A673 (cell line): Measurements from ENCODE around the gene NSD2. TPM values are rescaled to one million over a fixed set of nuclear protein-coding genes. Genes with fewer than 3 reads are reported as not detected.
"Not testable (repeated sequence)": the region's sequence is repeated elsewhere in the genome, so short reads cannot be mapped to it uniquely, and the experiment has no call there.

Source experiments
- BruUV-seq: library from RNA; stranded (reverse); fragments of 400-500 nt; replicated peaks from 2 replicates; lab custom pipeline; 2021; lab: Mats Ljungman, UMichigan
- CTCF ChIA-PET: fragments of 300-600 bp; sonication (Branson Sonifier 250); formaldehyde crosslinking; loops from one replicate; lab custom pipeline; 2022; ENCODE audit warnings: antibody characterized with exemption; lab: Charles Lee
- POLR2A ChIA-PET: fragments of 300-600 bp; sonication (Branson Sonifier 250); formaldehyde crosslinking; loops from one replicate; lab custom pipeline; 2022; ENCODE audit warnings: antibody characterized with exemption; ENCODE audit not compliant: low non-redundant PET; lab: Charles Lee
- DNase-seq: peaks from one replicate; pipeline ENCODE4 v3.0.0-alpha.2; 2015; ENCODE audit warnings: low spot score
- H3K27ac ChIP-seq: fragments of 200-600 bp; sonication (generic); 2 replicates; pipeline ENCODE4 v1.5.1; 2016; ENCODE audit warnings: mixed run types, low read depth, mild to moderate bottlenecking, mixed read lengths, antibody characterized with exemption, low read length; ENCODE audit not compliant: poor library complexity, severe bottlenecking
- H3K27me3 ChIP-seq: fragments of 200-600 bp; sonication (generic); replicated peaks from 2 replicates; pipeline ENCODE4 v1.6.1; 2017; ENCODE audit warnings: mixed run types, low read depth, mild to moderate bottlenecking, mixed read lengths, antibody characterized with exemption, low read length; ENCODE audit not compliant: insufficient read depth, poor library complexity
- H3K36me3 ChIP-seq: fragments of 200-600 bp; sonication (generic); 2 replicates; pipeline ENCODE4 v1.6.1; 2016; ENCODE audit warnings: mixed run types, mild to moderate bottlenecking, mixed read lengths, antibody characterized with exemption, low read length; ENCODE audit not compliant: insufficient read depth, poor library complexity, severe bottlenecking
- H3K4me1 ChIP-seq: fragments of 200-600 bp; sonication (generic); 2 replicates; pipeline ENCODE4 v1.6.1; 2017; ENCODE audit warnings: mixed run types, mild to moderate bottlenecking, mixed read lengths, antibody characterized with exemption, low read length; ENCODE audit not compliant: insufficient read depth, poor library complexity, severe bottlenecking
- H3K4me3 ChIP-seq: fragments of 200-600 bp; sonication (generic); 2 replicates; pipeline ENCODE4 v1.5.1; 2016; ENCODE audit warnings: low read depth, mixed run types, mild to moderate bottlenecking, mixed read lengths, low read length; ENCODE audit not compliant: poor library complexity, severe bottlenecking
- H3K9me3 ChIP-seq: fragments of 200-600 bp; sonication (generic); 2 replicates; pipeline ENCODE4 v1.6.1; 2016; ENCODE audit warnings: mixed run types, low read depth, mild to moderate bottlenecking, mixed read lengths, antibody characterized with exemption, low read length; ENCODE audit not compliant: poor library complexity, severe bottlenecking
- CTCF ChIP-seq: fragments of 300-800, 200-600 bp; sonication (generic); conservative IDR thresholded peaks from 2 replicates; pipeline ENCODE4 v1.5.1; 2017; ENCODE audit warnings: low read depth, mild to moderate bottlenecking, antibody characterized with exemption, low read length, moderate library complexity, mixed read lengths
- EZH2 ChIP-seq: fragments of 200-600 bp; sonication (generic); IDR thresholded peaks from 2 replicates; pipeline ENCODE4 v1.6.1; 2017; ENCODE audit warnings: borderline replicate concordance, low read depth, mild to moderate bottlenecking, mixed read lengths, antibody characterized with exemption, low read length; ENCODE audit not compliant: poor library complexity, severe bottlenecking
- intact Hi-C: fragments of 100-400 bp; cut with micrococcal nuclease; formaldehyde crosslinking; loops from one replicate; pipeline ENCODE4 v1.10.0; 2022; ENCODE audit not compliant: unreplicated experiment
- total RNA-seq: library from RNA; stranded (reverse); gene quantifications from 2 replicates; pipeline ENCODE4 v1.2.3, GENCODE V29; 2021

Gene NSD2
- total RNA-seq, 1 experiment from 2014 or later, result 227 TPM

GRCh38 chr4:1833307-1834046 is 37.7 kb upstream of the NSD2 start:
- TF ChIP-seq EZH2, result no peak
- no peak for TF ChIP-seq CTCF
- Histone ChIP-seq H3K27me3 (no peaks in the 10 kb centered on the region), H3K9me3 (no peaks in the 10 kb centered on the region), H3K36me3 (peaks cover 63% of the 10 kb centered on the region), H3K4me3 (no peak overlapping the region), H3K27ac (no peak overlapping the region), H3K4me1 (no peaks in the 10 kb centered on the region)
- intact Hi-C loops, result no loop called here
- BruUV-seq, result no TSS peak
- DNase-seq, result no peak
- POLR2A ChIA-PET, result no interaction called here
- CTCF ChIA-PET, result no interaction called here

- H3K4me1 ChIP-seq, result no peaks in the 10 kb centered on the region
- CTCF ChIA-PET, result no interaction called here
- TF ChIP-seq EZH2 (no peak), CTCF (no peak)
- DNase-seq, result no peak
- peaks cover 71% of the 10 kb centered on the region for H3K36me3 ChIP-seq
- H3K27ac ChIP-seq, result no peak overlapping the region
- H3K27me3 ChIP-seq, result no peaks in the 10 kb centered on the region
- intact Hi-C loops, result no loop called here
- no peaks in the 10 kb centered on the region for H3K9me3 ChIP-seq
- no peak overlapping the region for H3K4me3 ChIP-seq
- BruUV-seq, result TSS peak; percentile 20
- POLR2A ChIA-PET, result no interaction called here
Measured at GRCh38 chr4:1834047-1834775, 37.0 kb upstream of the NSD2 start.

GRCh38 chr4:1835836-1836235 is 35.4 kb upstream of the NSD2 start:
- peaks cover 72% of the 10 kb centered on the region for H3K36me3 ChIP-seq
- intact Hi-C loops, POLR2A ChIA-PET: not testable (repeated sequence)

More at GRCh38 chr4:1835836-1836235, 35.4 kb upstream of the NSD2 start:
- DNase-seq, H3K27me3 ChIP-seq, H3K9me3 ChIP-seq, H3K4me3 ChIP-seq, H3K4me1 ChIP-seq, CTCF ChIA-PET, H3K27ac ChIP-seq, BruUV-seq: not testable (repeated sequence)
